Daoy (cell line): ENCODE data around the gene GUCD1. TPM values are rescaled to one million over a fixed set of nuclear protein-coding genes. Genes with fewer than 3 reads are reported as not detected.
"Not testable (repeated sequence)": the region's sequence is repeated elsewhere in the genome, so short reads cannot be mapped to it uniquely, and the experiment has no call there.

Experiments used
- DNase-seq: peaks from one replicate; pipeline ENCODE4 v3.0.0-alpha.2; 2015; ENCODE audit warnings: low read depth
- total RNA-seq: library from RNA; depleted of rRNA; stranded (reverse); fragments of >200 nt; shearing (Covaris generic); gene quantifications from 2 replicates; pipeline ENCODE4 v1.2.3, GENCODE V29; 2014; rRNA removed

Gene GUCD1
- 73.8 and 99.7 TPM in 2 replicates for total RNA-seq

GRCh38 chr22:24554313-24555164 is at the start of gene GUCD1:
Gene GUCD1 (minus strand): TSS chr22:24555138. CDS start chr22:24554991, 147 bp downstream.
- peak; percentile 32 for DNase-seq

- not testable (repeated sequence) for DNase-seq
Observed at GRCh38 chr22:24603770-24604629, 49.1 kb upstream of the GUCD1 start.

- DNase-seq, result not testable (repeated sequence)
Observed at GRCh38 chr22:24602847-24603769, 48.2 kb upstream of the GUCD1 start, which contains the start of gene GGT1. Gene GGT1 (plus strand): TSS chr22:24603193. CDS start chr22:24611082, 7,889 bp downstream.

GRCh38 chr22:24602105-24602749 is 47.3 kb upstream of the GUCD1 start:
- DNase-seq, result not testable (repeated sequence)

- DNase-seq, result peak; percentile 38
Observed at GRCh38 chr22:24601217-24602104, 46.5 kb upstream of the GUCD1 start.

- DNase-seq, result not testable (repeated sequence)
Observed at GRCh38 chr22:24599958-24600715, 45.2 kb upstream of the GUCD1 start.

- no peak for DNase-seq
Observed at GRCh38 chr22:24599514-24599913, 44.6 kb upstream of the GUCD1 start.

GRCh38 chr22:24597076-24597475 is 42.1 kb upstream of the GUCD1 start:
- DNase-seq, result not testable (repeated sequence)

GRCh38 chr22:24595863-24596262 is 40.9 kb upstream of the GUCD1 start:
- no peak for DNase-seq

GRCh38 chr22:24595228-24595627 is 40.3 kb upstream of the GUCD1 start:
- DNase-seq, result no peak

- no peak for DNase-seq
Observed at GRCh38 chr22:24594569-24595120, 39.7 kb upstream of the GUCD1 start.

GRCh38 chr22:24593836-24594568 is 39.1 kb upstream of the GUCD1 start:
- DNase-seq, result no peak

GRCh38 chr22:24593559-24593835 is 38.6 kb upstream of the GUCD1 start:
- DNase-seq, result not testable (repeated sequence)

GRCh38 chr22:24592851-24593558 is 38.1 kb upstream of the GUCD1 start, which contains the start of gene LRRC75B:
Gene LRRC75B (minus strand): TSS chr22:24593073. CDS start chr22:24593039, 34 bp downstream.
- DNase-seq, result peak; percentile 88

GRCh38 chr22:24592058-24592850 is 37.3 kb upstream of the GUCD1 start:
- DNase-seq, result no peak

GRCh38 chr22:24591286-24591830 is 36.4 kb upstream of the GUCD1 start:
- DNase-seq, result no peak
